Stomach (tissue), 9 donors: ENCODE data around the gene ATF2. TPM values are rescaled to one million over a fixed set of nuclear protein-coding genes. Genes with fewer than 3 reads are reported as not detected.

Experiments used
- DNase-seq, 2 donors: peaks; one replicate each; pipeline versions ENCODE4 v3.0.0 to v3.0.0-alpha.2; 2013 to 2019
- H3K27ac ChIP-seq, 5 donors: fragments of 200-600 bp in 4 of 5; sonication (generic) in 4 of 5; one replicate each; pipeline ENCODE4 v1.5.1; 2013 to 2019; ENCODE audit warnings: mild to moderate bottlenecking in 1 of 5, moderate library complexity in 1 of 5
- H3K27me3 ChIP-seq, 3 donors: fragments of 200-600 bp; sonication (generic); one replicate each; pipeline ENCODE4 v1.5.1; 2017 to 2019; ENCODE audit warnings: mixed run types in 1 of 3
- H3K36me3 ChIP-seq, 4 donors: fragments of 200-600 bp; sonication (generic); 1 replicate in 3 of 4; 2 replicates in 1 of 4; pipeline ENCODE4 v1.5.1; 2016 to 2019
- H3K4me1 ChIP-seq, 4 donors: fragments of 200-600 bp; sonication (generic); one replicate each; pipeline ENCODE4 v1.5.1; 2016 to 2019
- H3K4me3 ChIP-seq, 4 donors: fragments of 200-600 bp; sonication (generic) in 3 of 4; one replicate each; pipeline ENCODE4 v1.5.1; 2016 to 2019; ENCODE audit warnings: mild to moderate bottlenecking in 1 of 4
- H3K9me3 ChIP-seq, 4 donors: fragments of 200-600 bp; sonication (generic); one replicate each; pipeline ENCODE4 v1.5.1; 2016 to 2019
- CTCF ChIP-seq, 7 experiments: fragments of 450-650 bp in 4 of 7; fragments of 200-600 bp in 3 of 7; sonication (generic) in 3 of 7; IDR thresholded peaks; one replicate each; pipeline ENCODE4 v1.5.1; 2016 to 2019; ENCODE audit warnings: antibody characterized with exemption in 7 of 7, control low read depth in 2 of 7, mild to moderate bottlenecking in 1 of 7
- EP300 ChIP-seq: sonication (generic); formaldehyde crosslinking; IDR thresholded peaks from one replicate; pipeline ENCODE4 v1.6.1; 2017; ENCODE audit warnings: antibody characterized with exemption
- POLR2A ChIP-seq, 4 donors: fragments of 450-650 bp; IDR thresholded peaks; one replicate each; pipeline ENCODE4 v1.6.1; 2016; ENCODE audit warnings: antibody characterized with exemption in 4 of 4, control low read depth in 2 of 4, mild to moderate bottlenecking in 1 of 4, moderate library complexity in 1 of 4
- POLR2AphosphoS5 ChIP-seq, 3 donors: sonication (generic); formaldehyde crosslinking; IDR thresholded peaks; one replicate each; pipeline ENCODE4 v1.6.1; 2016; ENCODE audit warnings: antibody characterized with exemption in 3 of 3
- WGBS, 5 donors: extraction: QIAGEN DNeasy Blood & Tissue Kit in 3 of 5; methylation state at CpG; one replicate each; pipeline versions ENCODE4 v1.1.5 to v1.1.7; 2013 to 2018; 5-methylcytosine and 5-hydroxymethylcytosine counted together
- intact Hi-C: fragments of 100-400 bp; cut with DNase I; formaldehyde crosslinking; loops from one replicate; pipeline ENCODE4 v1.15.1; 2023; ENCODE audit warnings: low total_unique reads
- polyA plus RNA-seq, 3 donors: library from polyadenylated mRNA; stranded (reverse); fragments of 200-250 nt; gene quantifications; one replicate each; pipeline ENCODE4 v1.2.3, GENCODE V29; 2013
- total RNA-seq, 5 donors: library from RNA; depleted of rRNA; stranded (reverse); fragments of >200 nt; gene quantifications; one replicate each; pipeline versions ENCODE4 v1.1.0 to v1.2.3, GENCODE V29; 2014 to 2016
- donor health status: healthy with polysubstance abuse.
- donor health status: Bipolar disorder and iron deficiency.
- donor health status: healthy.

ATF2 gene
- total and polyA plus RNA-seq, 8 donors = 6.7 to 74.1 (median 28.4) TPM

DNA sequence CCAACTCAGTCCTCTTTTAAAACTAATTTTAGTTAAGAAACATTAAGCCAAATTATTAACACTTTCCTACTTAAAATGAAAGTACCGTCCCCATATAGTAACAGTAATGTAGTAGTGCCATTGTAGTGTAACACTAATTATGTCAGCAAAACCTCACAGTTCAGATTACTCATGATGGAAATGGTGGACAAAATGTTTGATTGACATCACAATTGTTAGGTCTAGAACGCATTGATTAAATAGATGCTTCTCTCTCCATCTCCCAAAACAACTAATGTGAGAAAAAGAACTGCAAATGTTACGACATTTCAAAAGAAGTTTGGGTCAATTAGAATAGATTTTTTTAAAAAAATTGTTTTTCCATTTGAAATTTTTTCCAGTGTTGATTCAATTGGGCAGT lies 1.2 kb upstream of the ATF2 start:
- H3K36me3 ChIP-seq = peaks cover 0 to 9% (median 4%) of the 10 kb centered on the region in 4 donors
- no peak for TF ChIP-seq POLR2A (IDR thresholded peaks at IDR 0.05)
- no peak for DNase-seq
- peak overlapping the region in 2 of 5 donors; percentile 90 to 93 for H3K27ac ChIP-seq
- H3K27me3 ChIP-seq = no peaks in the 10 kb centered on the region
- intact Hi-C loops = no loop called here
- H3K4me1 ChIP-seq = peaks cover 9 to 38% (median 22%) of the 10 kb centered on the region in 4 donors
- H3K9me3 ChIP-seq = no peaks in the 10 kb centered on the region
- peak overlapping the region in 2 of 4 donors; percentile 93 to 99 for H3K4me3 ChIP-seq
- WGBS, 5 donors = 43 to 52% (median 44%) methylated on average over 3 of the region's 3 CpGs

DNA sequence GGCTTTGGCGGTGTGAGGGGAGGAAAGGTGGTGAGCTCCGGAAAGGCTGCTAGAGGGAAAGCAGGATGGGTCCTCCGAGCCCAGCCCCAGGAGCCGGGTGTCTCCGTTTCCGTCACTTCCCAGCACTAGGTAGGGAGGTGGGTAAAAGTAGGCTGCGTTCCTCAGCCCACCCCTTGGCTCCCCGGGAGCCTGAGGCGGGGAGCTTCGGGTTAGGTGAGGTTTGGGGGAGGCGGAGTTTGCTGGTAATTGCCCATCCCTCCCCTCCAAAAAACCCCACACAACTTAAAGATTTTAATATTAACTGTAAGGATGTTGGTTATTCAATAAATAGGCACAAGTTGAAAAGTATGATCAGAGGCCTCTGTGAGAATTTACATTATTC lies 552 bp upstream of the ATF2 start:
- no peak for DNase-seq
- Histone ChIP-seq H3K27ac (peak overlapping the region; percentile 85 to 94 (median 93)), H3K36me3 (peaks cover 0 to 5% (median under 1%) of the 10 kb centered on the region in 4 donors), H3K9me3 (no peaks in the 10 kb centered on the region), H3K27me3 (no peaks in the 10 kb centered on the region), H3K4me3 (peak overlapping the region; percentile 65 to 99 (median 93)), H3K4me1 (peaks cover 9 to 38% (median 22%) of the 10 kb centered on the region in 4 donors)
- intact Hi-C loops = no loop called here
- 0 to 1% (median 0%) methylated on average over 10 to 11 of the region's 11 CpGs for WGBS, 5 donors
- TF ChIP-seq POLR2AphosphoS5 (IDR thresholded peaks at IDR 0.05) (no peak), POLR2A (IDR thresholded peaks at IDR 0.05) (peak in 2 of 4 donors; percentile 8 to 80), EP300 (no peak), CTCF (IDR thresholded peaks at IDR 0.05) (no peak)

DNA sequence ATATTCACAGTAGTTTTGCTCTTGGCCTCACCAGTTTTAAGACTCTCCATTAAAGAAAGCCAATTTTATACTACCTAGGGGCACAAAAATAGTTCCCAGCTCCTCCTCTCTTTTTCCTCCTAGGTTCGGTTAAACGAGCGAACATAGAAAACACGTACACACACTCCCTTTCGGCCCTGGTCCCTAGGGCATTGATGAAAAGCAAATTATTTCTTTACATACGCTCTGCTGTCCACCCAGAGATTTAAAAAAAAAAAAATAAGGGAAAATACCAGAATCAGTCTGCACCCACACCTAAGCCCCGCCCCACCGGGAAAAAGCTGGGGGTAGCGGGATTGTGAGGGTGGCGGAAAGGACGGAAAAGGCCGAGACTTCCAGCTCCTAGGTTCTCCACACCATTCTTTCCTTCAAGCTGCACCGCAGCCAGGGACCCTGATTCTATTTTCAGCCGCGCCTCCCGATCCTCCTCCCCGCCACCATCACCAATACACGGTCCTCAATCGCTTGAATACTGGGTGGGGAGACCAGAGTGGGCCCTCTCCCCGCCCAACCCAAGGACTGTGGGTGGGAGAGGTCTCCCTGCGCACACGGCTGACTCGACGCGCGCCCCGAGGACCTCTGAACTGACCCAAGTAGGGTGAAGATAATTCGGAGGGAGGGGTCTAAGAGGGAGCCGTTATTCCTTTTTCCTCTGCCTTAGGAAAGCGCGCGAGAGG lies 769 bp downstream of the ATF2 start:
- Histone ChIP-seq H3K36me3 (no peaks in the 10 kb centered on the region), H3K27me3 (no peaks in the 10 kb centered on the region), H3K4me1 (peaks cover 9 to 38% (median 22%) of the 10 kb centered on the region in 4 donors), H3K4me3 (peak overlapping the region; percentile 65 to 99 (median 93)), H3K27ac (peak overlapping the region; percentile 70 to 94 (median 93)), H3K9me3 (no peaks in the 10 kb centered on the region)
- intact Hi-C loops = no loop called here
- WGBS, 5 donors = 0 to 1% (median 0%) methylated on average over 29 to 32 of the region's 32 CpGs
- no peak for DNase-seq
- no peak for TF ChIP-seq EP300
- no peak for TF ChIP-seq CTCF (IDR thresholded peaks at IDR 0.05)
- TF ChIP-seq POLR2AphosphoS5 (IDR thresholded peaks at IDR 0.05) = no peak
- TF ChIP-seq POLR2A (IDR thresholded peaks at IDR 0.05) = no peak

DNA sequence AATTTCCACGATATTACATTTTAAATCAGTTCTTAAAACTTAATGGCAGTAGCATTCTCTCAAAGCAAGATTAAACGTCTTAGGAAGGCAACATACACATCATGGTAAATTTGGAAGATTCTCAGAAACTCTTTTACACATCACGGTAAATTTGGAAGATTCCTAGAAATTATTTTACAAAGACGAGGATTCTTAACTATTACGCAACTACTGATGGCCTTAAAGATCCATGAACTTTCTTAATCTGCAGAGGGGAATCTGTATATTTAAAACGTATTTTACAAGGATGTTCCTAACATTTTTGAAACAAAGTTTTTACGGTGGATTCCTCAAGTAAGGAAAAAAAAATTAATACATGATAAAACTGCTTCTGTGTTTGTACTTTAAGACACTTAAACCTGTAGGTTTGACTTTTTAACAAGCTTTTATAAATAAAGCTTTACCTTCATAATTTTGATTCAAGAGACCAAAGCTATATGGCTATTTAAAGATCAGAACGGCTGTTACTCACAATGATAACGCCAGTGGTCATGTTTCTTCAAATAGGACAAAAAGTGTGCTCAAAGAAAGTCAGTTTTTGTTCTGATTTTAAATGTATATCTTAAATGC lies 1.7 kb downstream of the ATF2 start:
- peaks cover 9 to 38% (median 22%) of the 10 kb centered on the region in 4 donors for H3K4me1 ChIP-seq
- no peak for DNase-seq
- no peaks in the 10 kb centered on the region for H3K9me3 ChIP-seq
- H3K27ac ChIP-seq = peak overlapping the region in 2 of 5 donors; percentile 93 to 94
- peak overlapping the region in 2 of 4 donors; percentile 93 to 99 for H3K4me3 ChIP-seq
- TF ChIP-seq POLR2AphosphoS5 (IDR thresholded peaks at IDR 0.05) (no peak), POLR2A (IDR thresholded peaks at IDR 0.05) (no peak), EP300 (no peak), CTCF (IDR thresholded peaks at IDR 0.05) (no peak)
- intact Hi-C loops = no loop called here
- no peaks in the 10 kb centered on the region for H3K27me3 ChIP-seq
- no peaks in the 10 kb centered on the region for H3K36me3 ChIP-seq
- 46 to 53% (median 51%) methylated on average over 9 of the region's 9 CpGs for WGBS, 5 donors
